IMR-90 (cell line): ENCODE data around the gene POM121L2. TPM values are rescaled to one million over a fixed set of nuclear protein-coding genes. Genes with fewer than 3 reads are reported as not detected.

Source experiments
- ATAC-seq: fragments of 200-7000 bp; cut with Tn5 transposase; 2 replicates; pipeline ENCODE4 v1.9.1; 2020; ENCODE audit warnings: low read depth, mild to moderate bottlenecking, moderate library complexity
- BruUV-seq: library from RNA; stranded (reverse); fragments of 400-500 nt; replicated peaks from 2 replicates; lab custom pipeline; 2021; lab: Mats Ljungman, UMichigan
- CTCF ChIA-PET: fragments of 300-600 bp; formaldehyde crosslinking; extraction: SDS; loops from one replicate; lab custom pipeline; 2021; ENCODE audit warnings: antibody characterized with exemption; lab: Yijun Ruan, JAX
- POLR2A ChIA-PET: fragments of 300-600 bp; sonication (Branson Sonifier 250); formaldehyde crosslinking; loops from one replicate; lab custom pipeline; 2022; ENCODE audit warnings: antibody characterized with exemption; ENCODE audit not compliant: unreplicated experiment; lab: Charles Lee
- DNase-seq: peaks from one replicate; pipeline ENCODE4 v3.0.0; 2013
- H2AFZ ChIP-seq: replicated peaks from 2 replicates; pipeline ENCODE3; 2013; ENCODE audit warnings: low read length, mild to moderate bottlenecking; ENCODE audit not compliant: poor library complexity
- H2AK5ac ChIP-seq: 2 replicates; pipeline ENCODE4 v1.6.1; 2013; ENCODE audit warnings: low read depth, low read length, inconsistent platforms
- H2AK9ac ChIP-seq: replicated peaks from 2 replicates; pipeline ENCODE3; 2013; ENCODE audit warnings: mild to moderate bottlenecking, low read depth, low read length, moderate library complexity; ENCODE audit not compliant: poor library complexity
- H2BK120ac ChIP-seq: 2 replicates; pipeline ENCODE4 v1.6.1; 2013; ENCODE audit warnings: low read depth, low read length, inconsistent platforms
- H2BK15ac ChIP-seq: 3 replicates; pipeline ENCODE4 v1.6.1; 2013; ENCODE audit warnings: low read depth, low read length, inconsistent platforms
- H2BK20ac ChIP-seq: 2 replicates; pipeline ENCODE4 v1.6.1; 2013; ENCODE audit warnings: low read depth, mild to moderate bottlenecking, inconsistent platforms, low read length, moderate library complexity
- H2BK5ac ChIP-seq: 2 replicates; pipeline ENCODE4 v1.6.1; 2013; ENCODE audit warnings: mild to moderate bottlenecking, low read depth, low read length, inconsistent platforms; ENCODE audit not compliant: poor library complexity, severe bottlenecking
- H3K14ac ChIP-seq: replicated peaks from 2 replicates; pipeline ENCODE4 v1.6.1; 2013; ENCODE audit warnings: low read depth, low read length, inconsistent platforms
- H3K18ac ChIP-seq: 2 replicates; pipeline ENCODE4 v1.6.1; 2013; ENCODE audit warnings: low read depth, low read length, control low read depth
- H3K23ac ChIP-seq: 2 replicates; pipeline ENCODE4 v1.6.1; 2013; ENCODE audit warnings: low read depth, low read length, inconsistent platforms
- H3K27ac ChIP-seq: 2 replicates; pipeline ENCODE4 v1.5.1; 2013; ENCODE audit warnings: mild to moderate bottlenecking, control low read depth, low read length; ENCODE audit not compliant: insufficient read depth
- H3K27me3 ChIP-seq: 2 replicates; pipeline ENCODE4 v1.6.1; 2013; ENCODE audit warnings: low read length; ENCODE audit not compliant: control insufficient read depth, insufficient read depth
- H3K36me3 ChIP-seq: 2 replicates; pipeline ENCODE4 v1.6.1; 2013; ENCODE audit warnings: low read length, mixed read lengths; ENCODE audit not compliant: control insufficient read depth, insufficient read depth
- H3K4ac ChIP-seq: 2 replicates; pipeline ENCODE4 v1.6.1; 2013; ENCODE audit warnings: low read depth, low read length, inconsistent platforms
- H3K4me1 ChIP-seq: 2 replicates; pipeline ENCODE4 v1.6.1; 2013; ENCODE audit warnings: low read length, mixed read lengths; ENCODE audit not compliant: control insufficient read depth, insufficient read depth
- H3K4me2 ChIP-seq: 2 replicates; pipeline ENCODE4 v1.6.1; 2013; ENCODE audit warnings: low read depth, mild to moderate bottlenecking, control low read depth, low read length, moderate library complexity
- H3K4me3 ChIP-seq: 2 replicates; pipeline ENCODE4 v1.5.1; 2013; ENCODE audit warnings: low read depth, mild to moderate bottlenecking, control low read depth, low read length, moderate library complexity; ENCODE audit not compliant: insufficient read depth
- H3K56ac ChIP-seq: 2 replicates; pipeline ENCODE4 v1.6.1; 2013; ENCODE audit warnings: low read length, inconsistent platforms; ENCODE audit not compliant: insufficient read depth; ENCODE audit errors: extremely low read depth
- H3K79me1 ChIP-seq, 2 experiments: 2 replicates each; pipeline ENCODE4 v1.6.1; 2013; ENCODE audit warnings: low read length in 2 of 2, inconsistent platforms in 1 of 2, low read depth in 1 of 2
- H3K9ac ChIP-seq: 2 replicates; pipeline ENCODE4 v1.6.1; 2013; ENCODE audit warnings: low read depth, low read length, control low read depth
- H3K9me1 ChIP-seq: 2 replicates; pipeline ENCODE4 v1.6.1; 2013; ENCODE audit warnings: low read length, inconsistent platforms; ENCODE audit not compliant: insufficient read depth
- H3K9me3 ChIP-seq: 2 replicates; pipeline ENCODE4 v1.6.1; 2013; ENCODE audit warnings: low read length; ENCODE audit not compliant: control insufficient read depth, insufficient read depth
- H4K20me1 ChIP-seq: 2 replicates; pipeline ENCODE4 v1.6.1; 2013; ENCODE audit warnings: low read length, inconsistent platforms; ENCODE audit not compliant: insufficient read depth
- H4K5ac ChIP-seq: 2 replicates; pipeline ENCODE4 v1.6.1; 2013; ENCODE audit warnings: mild to moderate bottlenecking, low read depth, low read length, control low read depth
- H4K8ac ChIP-seq, 2 experiments: 2 replicates each; pipeline ENCODE4 v1.6.1; 2013; ENCODE audit warnings: low read depth in 2 of 2, low read length in 2 of 2, control low read depth in 1 of 2, inconsistent platforms in 1 of 2
- H4K91ac ChIP-seq: 2 replicates; pipeline ENCODE4 v1.6.1; 2013; ENCODE audit warnings: low read depth, low read length, inconsistent platforms; ENCODE audit not compliant: insufficient read depth
- CEBPB ChIP-seq: IDR thresholded peaks from 2 replicates; pipeline ENCODE4 v1.6.1; 2012; ENCODE audit warnings: low read depth, low read length, improper control_type of control experiment
- CHD1 ChIP-seq: IDR thresholded peaks from 2 replicates; pipeline ENCODE4 v1.6.1; 2012; ENCODE audit warnings: low read depth, low read length, improper control_type of control experiment
- FOS ChIP-seq: fragments of 150-350 bp; IDR thresholded peaks from 2 replicates; pipeline ENCODE4 v1.6.1; 2016; ENCODE audit warnings: low read depth, low read length
- MAFK ChIP-seq: IDR thresholded peaks from 2 replicates; pipeline ENCODE4 v1.6.1; 2012; ENCODE audit warnings: low read depth, low read length, improper control_type of control experiment
- MAZ ChIP-seq: IDR thresholded peaks from 2 replicates; pipeline ENCODE4 v1.6.1; 2012; ENCODE audit warnings: low read depth, mild to moderate bottlenecking, low read length, improper control_type of control experiment, moderate library complexity, borderline replicate concordance
- MXI1 ChIP-seq: IDR thresholded peaks from 2 replicates; pipeline ENCODE4 v1.6.1; 2012; ENCODE audit warnings: low read depth, mild to moderate bottlenecking, low read length, moderate library complexity, borderline replicate concordance
- NFE2L2 ChIP-seq: fragments of 150-350 bp; IDR thresholded peaks from 2 replicates; pipeline ENCODE4 v1.6.1; 2016; ENCODE audit warnings: low read depth, mild to moderate bottlenecking, low read length
- POLR2A ChIP-seq: IDR thresholded peaks from 2 replicates; pipeline ENCODE4 v1.6.1; 2012; ENCODE audit warnings: mild to moderate bottlenecking, low read depth, low read length
- RAD21 ChIP-seq: IDR thresholded peaks from 2 replicates; pipeline ENCODE4 v1.6.1; 2012; ENCODE audit warnings: low read length, improper control_type of control experiment
- RCOR1 ChIP-seq: IDR thresholded peaks from 2 replicates; pipeline ENCODE4 v1.6.1; 2012; ENCODE audit warnings: mild to moderate bottlenecking, low read length, improper control_type of control experiment; ENCODE audit not compliant: insufficient replicate concordance
- RFX5 ChIP-seq: IDR thresholded peaks from 2 replicates; pipeline ENCODE4 v1.8.0; 2012; ENCODE audit warnings: low read depth, mild to moderate bottlenecking, low read length, moderate library complexity
- SMC3 ChIP-seq: fragments of 150-350 bp; IDR thresholded peaks from 2 replicates; pipeline ENCODE4 v1.6.1; 2016; ENCODE audit warnings: low read depth, mild to moderate bottlenecking, antibody characterized with exemption, low read length, moderate library complexity
- WGBS, 2 experiments: methylation state at CpG; one replicate each; pipeline versions ENCODE4 v1.1.5 to v1.1.7; 2013; ENCODE audit warnings: missing lambda C conversion rate in 2 of 2; ENCODE audit not compliant: insufficient read length in 1 of 2; ENCODE audit errors: extremely low coverage in 2 of 2; 5-methylcytosine and 5-hydroxymethylcytosine counted together
- dilution Hi-C: fragments of 300-500 bp; cut with HindIII; formaldehyde crosslinking; loops from one replicate; pipeline ENCODE4 v1.14.3; 2018; ENCODE audit warnings: low sequenced_read_pairs; ENCODE audit not compliant: unreplicated experiment
- in situ Hi-C: fragments of 300-500 bp; cut with MboI; formaldehyde crosslinking; loops from 3 replicates; pipeline ENCODE4 v1.14.3; 2019; ENCODE audit warnings: low sequenced_read_pairs, inconsistent platforms, mixed read lengths
- intact Hi-C: fragments of 100-400 bp; cut with micrococcal nuclease; formaldehyde crosslinking; loops from 2 replicates; pipeline ENCODE4 v1.10.0; 2022
- polyA plus RNA-seq, 3 experiments: library from polyadenylated mRNA; depleted of rRNA; stranded (reverse); fragments of >200 nt; gene quantifications; 2 replicates each; pipeline ENCODE4 v1.2.3, GENCODE V29; 2012; ENCODE audit warnings: low replicate concordance in 1 of 3
- total RNA-seq: library from RNA; depleted of rRNA; stranded (reverse); fragments of >200 nt; gene quantifications from 2 replicates; pipeline ENCODE4 v1.2.3, GENCODE V29; 2012
- TF ChIP-seq, protein P1 (sequence below): conservative IDR thresholded peaks from 2 replicates; pipeline ENCODE4 v1.5.1; 2012; ENCODE audit warnings: mild to moderate bottlenecking, low read depth, low read length, improper control_type of control experiment
- TF ChIP-seq, protein P2 (sequence below): fragments of 150-350 bp; IDR thresholded peaks from 2 replicates; pipeline ENCODE4 v1.6.1; 2016; ENCODE audit warnings: low read depth, mild to moderate bottlenecking, low read length, moderate library complexity, borderline replicate concordance
- TF ChIP-seq, protein P3 (sequence below): fragments of 150-350 bp; IDR thresholded peaks from 2 replicates; pipeline ENCODE4 v1.6.1; 2017; ENCODE audit warnings: mild to moderate bottlenecking, antibody characterized with exemption, low read length, low read depth

The POM121L2 gene
- total and polyA plus RNA-seq, 2 of the 4 experiments (the other 2 are of a cell fraction): not detected

DNA sequence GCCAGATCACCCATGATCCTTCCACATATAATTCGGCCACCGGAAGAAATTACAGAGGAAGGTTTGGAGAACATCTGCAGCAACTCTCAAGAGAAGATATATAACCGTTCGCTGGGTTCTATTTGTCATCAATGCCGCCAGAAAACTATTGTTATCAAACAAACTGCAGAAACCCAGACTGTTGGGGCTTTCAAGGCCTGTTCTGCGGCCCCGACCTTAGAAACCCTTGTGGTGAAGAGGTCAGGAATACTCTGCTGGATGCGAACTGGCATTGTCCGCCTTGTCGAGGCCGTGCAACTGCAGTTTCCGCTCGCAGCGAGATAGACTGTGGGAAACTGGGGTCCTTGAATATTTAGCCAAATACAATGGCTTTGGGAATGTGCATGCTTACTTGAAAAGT, 43.3 kb downstream of the POM121L2 start:
- H2BK120ac ChIP-seq: no peak overlapping the region
- dilution Hi-C loops: no loop called here
- no peak overlapping the region for H3K27ac ChIP-seq
- H4K8ac ChIP-seq: no peak overlapping the region
- no peaks in the 10 kb centered on the region for H3K9me3 ChIP-seq
- no peak overlapping the region for H3K4ac ChIP-seq
- H3K4me3 ChIP-seq: no peak overlapping the region
- no peak overlapping the region for H3K56ac ChIP-seq
- POLR2A ChIA-PET: no interaction called here
- H4K91ac ChIP-seq: no peak overlapping the region
- no peaks in the 10 kb centered on the region for H3K9me1 ChIP-seq
- BruUV-seq: no TSS peak
- in situ Hi-C loops: no loop called here
- DNase-seq: no peak
- no peak for ATAC-seq
- H3K4me2 ChIP-seq: no peak overlapping the region
- H2AK9ac ChIP-seq: no peak overlapping the region
- H2BK20ac ChIP-seq: no peak overlapping the region
- no peak overlapping the region for H3K23ac ChIP-seq
- no peak overlapping the region for H4K5ac ChIP-seq
- H3K9ac ChIP-seq: no peak overlapping the region
- no peaks in the 10 kb centered on the region for H3K4me1 ChIP-seq
- TF ChIP-seq MAZ: no peak
- no peak for TF ChIP-seq MAFK
- TF ChIP-seq POLR2A: no peak
- TF ChIP-seq RAD21: no peak
- no peak for TF ChIP-seq CEBPB
- no peak for TF ChIP-seq NFE2L2
- TF ChIP-seq FOS: no peak
- no peak for TF ChIP-seq CHD1
- TF ChIP-seq SMC3: no peak
- TF ChIP-seq, protein P1, sequence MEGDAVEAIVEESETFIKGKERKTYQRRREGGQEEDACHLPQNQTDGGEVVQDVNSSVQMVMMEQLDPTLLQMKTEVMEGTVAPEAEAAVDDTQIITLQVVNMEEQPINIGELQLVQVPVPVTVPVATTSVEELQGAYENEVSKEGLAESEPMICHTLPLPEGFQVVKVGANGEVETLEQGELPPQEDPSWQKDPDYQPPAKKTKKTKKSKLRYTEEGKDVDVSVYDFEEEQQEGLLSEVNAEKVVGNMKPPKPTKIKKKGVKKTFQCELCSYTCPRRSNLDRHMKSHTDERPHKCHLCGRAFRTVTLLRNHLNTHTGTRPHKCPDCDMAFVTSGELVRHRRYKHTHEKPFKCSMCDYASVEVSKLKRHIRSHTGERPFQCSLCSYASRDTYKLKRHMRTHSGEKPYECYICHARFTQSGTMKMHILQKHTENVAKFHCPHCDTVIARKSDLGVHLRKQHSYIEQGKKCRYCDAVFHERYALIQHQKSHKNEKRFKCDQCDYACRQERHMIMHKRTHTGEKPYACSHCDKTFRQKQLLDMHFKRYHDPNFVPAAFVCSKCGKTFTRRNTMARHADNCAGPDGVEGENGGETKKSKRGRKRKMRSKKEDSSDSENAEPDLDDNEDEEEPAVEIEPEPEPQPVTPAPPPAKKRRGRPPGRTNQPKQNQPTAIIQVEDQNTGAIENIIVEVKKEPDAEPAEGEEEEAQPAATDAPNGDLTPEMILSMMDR: no peak
- TF ChIP-seq RCOR1: no peak
- TF ChIP-seq, protein P2, sequence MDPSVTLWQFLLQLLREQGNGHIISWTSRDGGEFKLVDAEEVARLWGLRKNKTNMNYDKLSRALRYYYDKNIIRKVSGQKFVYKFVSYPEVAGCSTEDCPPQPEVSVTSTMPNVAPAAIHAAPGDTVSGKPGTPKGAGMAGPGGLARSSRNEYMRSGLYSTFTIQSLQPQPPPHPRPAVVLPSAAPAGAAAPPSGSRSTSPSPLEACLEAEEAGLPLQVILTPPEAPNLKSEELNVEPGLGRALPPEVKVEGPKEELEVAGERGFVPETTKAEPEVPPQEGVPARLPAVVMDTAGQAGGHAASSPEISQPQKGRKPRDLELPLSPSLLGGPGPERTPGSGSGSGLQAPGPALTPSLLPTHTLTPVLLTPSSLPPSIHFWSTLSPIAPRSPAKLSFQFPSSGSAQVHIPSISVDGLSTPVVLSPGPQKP: no peak
- no peak for TF ChIP-seq RFX5
- TF ChIP-seq, protein P3, sequence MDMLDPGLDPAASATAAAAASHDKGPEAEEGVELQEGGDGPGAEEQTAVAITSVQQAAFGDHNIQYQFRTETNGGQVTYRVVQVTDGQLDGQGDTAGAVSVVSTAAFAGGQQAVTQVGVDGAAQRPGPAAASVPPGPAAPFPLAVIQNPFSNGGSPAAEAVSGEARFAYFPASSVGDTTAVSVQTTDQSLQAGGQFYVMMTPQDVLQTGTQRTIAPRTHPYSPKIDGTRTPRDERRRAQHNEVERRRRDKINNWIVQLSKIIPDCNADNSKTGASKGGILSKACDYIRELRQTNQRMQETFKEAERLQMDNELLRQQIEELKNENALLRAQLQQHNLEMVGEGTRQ: no peak
- no peak for TF ChIP-seq MXI1
- H2BK15ac ChIP-seq: no peak overlapping the region
- no peak overlapping the region for H3K18ac ChIP-seq
- H2AK5ac ChIP-seq: no peak overlapping the region
- H2AFZ ChIP-seq: no peak overlapping the region
- no peaks in the 10 kb centered on the region for H4K20me1 ChIP-seq
- H3K27me3 ChIP-seq: peaks cover 11% of the 10 kb centered on the region
- CTCF ChIA-PET: no interaction called here
- no peaks in the 10 kb centered on the region for H3K36me3 ChIP-seq
- intact Hi-C loops: no loop called here
- no peak overlapping the region for H3K14ac ChIP-seq
- whole genome bisulfite sequencing, 2 experiments: 77% methylated on average over 4 of the region's 14 CpGs; no CpG with 5 or more reads in 1 of the 2 experiments
- H2BK5ac ChIP-seq: no peak overlapping the region
- H3K79me1 ChIP-seq: no peaks in the 10 kb centered on the region
